PC-3 (cell line): Measurements from ENCODE around the gene TEX11. TPM values are rescaled to one million over a fixed set of nuclear protein-coding genes. Genes with fewer than 3 reads are reported as not detected.
"Not testable (repeated sequence)": the region's sequence is repeated elsewhere in the genome, so short reads cannot be mapped to it uniquely, and the experiment has no call there.

Source experiments
- ATAC-seq: fragments of 200-7000 bp; cut with Tn5 transposase; 2 replicates; pipeline ENCODE4 v1.9.1; 2020; ENCODE audit warnings: mild to moderate bottlenecking, moderate library complexity
- BruUV-seq: library from RNA; stranded (reverse); fragments of 400-500 nt; replicated peaks from 2 replicates; lab custom pipeline; 2021; lab: Mats Ljungman, UMichigan
- CTCF ChIA-PET: fragments of 300-600 bp; sonication (Branson Sonifier 250); formaldehyde crosslinking; loops from one replicate; lab custom pipeline; 2022; ENCODE audit warnings: antibody characterized with exemption; lab: Charles Lee
- POLR2A ChIA-PET: fragments of 300-600 bp; sonication (Branson Sonifier 250); formaldehyde crosslinking; loops from one replicate; lab custom pipeline; 2022; ENCODE audit warnings: antibody characterized with exemption; ENCODE audit not compliant: unreplicated experiment; lab: Charles Lee
- DNase-seq: peaks from one replicate; pipeline ENCODE4 v3.0.0-alpha.2; 2015
- H2AFZ ChIP-seq: fragments of 300-600 bp; sonication (generic); 2 replicates; pipeline ENCODE4 v1.6.0; 2016; ENCODE audit warnings: antibody characterized with exemption, low read length
- H3F3A ChIP-seq: fragments of 300-600 bp; sonication (generic); one replicate; pipeline ENCODE4 v1.6.0; 2017; ENCODE audit warnings: antibody characterized with exemption, low read length, control low read depth, mild to moderate bottlenecking; ENCODE audit not compliant: unreplicated experiment
- H3K27ac ChIP-seq: fragments of 300-600 bp; sonication (generic); 2 replicates; pipeline ENCODE4 v1.5.1; 2016; ENCODE audit warnings: mild to moderate bottlenecking, low read length
- H3K27me3 ChIP-seq: fragments of 300-600 bp; sonication (generic); 2 replicates; pipeline ENCODE4 v1.6.1; 2016; ENCODE audit warnings: low read length, mixed read lengths
- H3K36me3 ChIP-seq: fragments of 300-600 bp; sonication (generic); 2 replicates; pipeline ENCODE4 v1.6.1; 2016; ENCODE audit warnings: low read depth, mixed run types, low read length, mixed read lengths
- H3K4me1 ChIP-seq: fragments of 300-600 bp; sonication (generic); 2 replicates; pipeline ENCODE4 v1.5.1; 2016; ENCODE audit warnings: low read length; ENCODE audit not compliant: insufficient read depth
- H3K4me2 ChIP-seq: fragments of 300-600 bp; sonication (generic); 2 replicates; pipeline ENCODE4 v1.6.0; 2016; ENCODE audit warnings: low read length
- H3K4me3 ChIP-seq: fragments of 300-600 bp; sonication (generic); 2 replicates; pipeline ENCODE4 v1.5.1; 2016; ENCODE audit warnings: mild to moderate bottlenecking, low read length, mixed read lengths
- H3K79me2 ChIP-seq: fragments of 300-600 bp; sonication (generic); 2 replicates; pipeline ENCODE4 v1.6.1; 2017; ENCODE audit warnings: low read length, mixed read lengths
- H3K9ac ChIP-seq: fragments of 300-600 bp; sonication (generic); 2 replicates; pipeline ENCODE4 v1.6.0; 2016; ENCODE audit warnings: mild to moderate bottlenecking, low read length
- H3K9me2 ChIP-seq: fragments of 300-600 bp; sonication (generic); replicated peaks from 2 replicates; pipeline ENCODE4 v1.6.1; 2016; ENCODE audit warnings: mixed run types, low read length, mixed read lengths
- H3K9me3 ChIP-seq: fragments of 300-600 bp; sonication (generic); 2 replicates; pipeline ENCODE4 v1.6.1; 2016; ENCODE audit warnings: low read length, mixed read lengths
- H4K20me1 ChIP-seq: fragments of 300-600 bp; sonication (generic); 2 replicates; pipeline ENCODE4 v1.6.1; 2016; ENCODE audit warnings: low read length, mixed read lengths
- EZH2 ChIP-seq: fragments of 300-600 bp; sonication (generic); IDR thresholded peaks from one replicate; pipeline ENCODE4 v1.6.1; 2017; ENCODE audit warnings: antibody characterized with exemption, mild to moderate bottlenecking, low read length; ENCODE audit not compliant: unreplicated experiment
- EZH2phosphoT487 ChIP-seq: fragments of 300-600 bp; sonication (generic); IDR thresholded peaks from 2 replicates; pipeline ENCODE4 v1.6.1; 2018; ENCODE audit warnings: mild to moderate bottlenecking, antibody characterized with exemption, low read length, borderline replicate concordance
- intact Hi-C: fragments of 100-400 bp; cut with micrococcal nuclease; formaldehyde crosslinking; loops from 2 replicates; pipeline ENCODE4 v1.9.0; 2023
- total RNA-seq: library from RNA; depleted of rRNA; stranded (reverse); fragments of >200 nt; gene quantifications from 2 replicates; pipeline ENCODE4 v1.2.3, GENCODE V29; 2014
- TF ChIP-seq, protein P1 (sequence below): fragments of 300-600 bp; sonication (generic); conservative IDR thresholded peaks from 2 replicates; pipeline ENCODE4 v1.5.1; 2017; ENCODE audit warnings: antibody characterized with exemption, low read depth, mild to moderate bottlenecking, low read length

Gene TEX11
- total RNA-seq, 1 experiment from 2014 or later: not detected

DNA sequence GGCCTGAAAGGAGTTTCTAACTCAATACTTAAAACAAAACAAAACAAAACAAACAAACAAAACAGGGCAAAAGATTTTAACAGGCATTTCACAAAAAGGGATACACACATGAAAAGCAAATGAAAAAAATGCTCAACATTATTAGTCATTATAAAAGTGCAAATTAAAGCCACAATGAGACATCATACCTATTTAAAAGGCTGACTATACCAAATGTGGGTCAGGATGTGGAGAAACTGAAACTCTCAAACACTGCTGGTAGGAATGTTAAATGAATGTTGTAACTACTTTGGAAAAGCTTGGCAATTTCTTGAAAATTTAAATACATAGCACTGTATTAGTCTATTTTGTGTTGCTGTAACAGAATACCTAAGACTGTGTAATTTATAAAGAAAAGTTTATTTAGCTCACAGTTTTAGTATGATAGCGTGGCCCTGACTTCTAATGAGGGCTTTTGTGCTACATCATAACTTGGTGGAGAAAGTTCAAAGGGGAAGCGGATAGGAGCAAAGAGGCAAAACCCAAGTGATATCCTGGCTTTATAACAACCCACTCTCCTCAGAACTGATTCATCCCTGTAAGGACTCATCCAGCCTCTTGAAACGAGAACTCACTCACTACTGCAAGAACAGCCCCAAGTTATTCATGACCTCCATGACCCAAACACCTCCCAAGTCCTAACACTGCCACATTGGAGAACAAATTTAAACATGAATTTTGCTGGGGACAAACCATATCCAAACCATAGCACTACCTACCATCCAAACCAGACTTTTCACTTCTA, 214.0 kb downstream of the TEX11 start:
- no TSS peak for BruUV-seq
- Histone ChIP-seq H3K36me3 (no peaks in the 10 kb centered on the region), H3K4me2 (no peak overlapping the region), H3K4me1 (no peaks in the 10 kb centered on the region), H4K20me1 (no peaks in the 10 kb centered on the region), H3K9me3 (no peaks in the 10 kb centered on the region), H3K9me2 (no peaks in the 10 kb centered on the region), H3K27ac (no peak overlapping the region), H3K79me2 (no peaks in the 10 kb centered on the region), H3K9ac (no peak overlapping the region), H3F3A (no peaks in the 10 kb centered on the region), H2AFZ (no peak overlapping the region), H3K27me3 (no peaks in the 10 kb centered on the region), H3K4me3 (no peak overlapping the region)
- DNase-seq: no peak
- ChIA-PET CTCF (no interaction called here), POLR2A (no interaction called here)
- intact Hi-C loops: no loop called here
- no peak for ATAC-seq
- TF ChIP-seq, protein P1, sequence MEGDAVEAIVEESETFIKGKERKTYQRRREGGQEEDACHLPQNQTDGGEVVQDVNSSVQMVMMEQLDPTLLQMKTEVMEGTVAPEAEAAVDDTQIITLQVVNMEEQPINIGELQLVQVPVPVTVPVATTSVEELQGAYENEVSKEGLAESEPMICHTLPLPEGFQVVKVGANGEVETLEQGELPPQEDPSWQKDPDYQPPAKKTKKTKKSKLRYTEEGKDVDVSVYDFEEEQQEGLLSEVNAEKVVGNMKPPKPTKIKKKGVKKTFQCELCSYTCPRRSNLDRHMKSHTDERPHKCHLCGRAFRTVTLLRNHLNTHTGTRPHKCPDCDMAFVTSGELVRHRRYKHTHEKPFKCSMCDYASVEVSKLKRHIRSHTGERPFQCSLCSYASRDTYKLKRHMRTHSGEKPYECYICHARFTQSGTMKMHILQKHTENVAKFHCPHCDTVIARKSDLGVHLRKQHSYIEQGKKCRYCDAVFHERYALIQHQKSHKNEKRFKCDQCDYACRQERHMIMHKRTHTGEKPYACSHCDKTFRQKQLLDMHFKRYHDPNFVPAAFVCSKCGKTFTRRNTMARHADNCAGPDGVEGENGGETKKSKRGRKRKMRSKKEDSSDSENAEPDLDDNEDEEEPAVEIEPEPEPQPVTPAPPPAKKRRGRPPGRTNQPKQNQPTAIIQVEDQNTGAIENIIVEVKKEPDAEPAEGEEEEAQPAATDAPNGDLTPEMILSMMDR: no peak

DNA sequence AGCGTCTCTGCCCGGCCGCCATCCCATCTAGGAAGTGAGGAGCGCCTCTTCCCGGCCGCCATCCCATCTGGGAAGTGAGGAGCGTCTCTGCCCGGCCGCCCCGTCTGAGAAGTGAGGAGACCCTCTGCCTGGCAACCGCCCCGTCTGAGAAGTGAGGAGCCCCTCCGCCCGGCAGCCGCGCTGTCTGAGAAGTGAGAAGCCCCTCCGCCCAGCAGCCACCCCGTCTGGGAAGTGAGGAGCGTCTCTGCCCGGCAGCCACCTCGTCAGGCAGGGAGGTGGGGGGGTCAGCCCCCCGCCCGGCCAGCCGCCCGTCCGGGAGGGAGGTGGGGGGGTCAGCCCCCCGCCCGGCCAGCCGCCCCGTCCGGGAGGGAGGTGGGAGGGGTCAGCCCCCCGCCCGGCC, 229.1 kb downstream of the TEX11 start:
- BruUV-seq, H3K27ac ChIP-seq, H2AFZ ChIP-seq, H3K4me1 ChIP-seq, CTCF ChIA-PET, H3K9me3 ChIP-seq, H3K79me2 ChIP-seq, H3K27me3 ChIP-seq, H4K20me1 ChIP-seq, ATAC-seq, intact Hi-C loops, H3K9ac ChIP-seq, POLR2A ChIA-PET, DNase-seq, H3K4me3 ChIP-seq, H3K4me2 ChIP-seq, H3K36me3 ChIP-seq, H3K9me2 ChIP-seq, H3F3A ChIP-seq: not testable (repeated sequence)

DNA sequence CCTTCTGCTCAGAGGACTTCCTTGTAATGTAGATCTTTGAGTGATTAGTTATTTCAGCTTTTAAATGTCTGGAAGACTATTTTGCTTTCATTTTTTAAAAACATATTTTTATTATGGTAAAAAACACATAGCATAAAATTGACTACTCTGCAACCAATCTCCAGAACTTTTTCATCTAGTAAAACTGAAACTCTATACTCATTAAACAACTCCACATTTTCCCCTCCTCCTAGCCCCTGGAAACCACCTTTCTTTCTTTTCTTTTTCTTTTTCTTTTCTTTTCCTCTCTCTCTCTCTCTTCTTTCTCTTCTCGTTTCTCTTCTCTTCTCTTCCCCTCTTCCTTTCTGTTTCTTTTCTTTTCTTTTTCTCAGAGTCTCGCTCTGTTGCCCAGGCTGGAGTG, 233.2 kb downstream of the TEX11 start:
- no peak overlapping the region for H3K9ac ChIP-seq
- ATAC-seq (no peak), DNase-seq (no peak)
- H3K27me3 ChIP-seq: peaks cover 9% of the 10 kb centered on the region
- BruUV-seq: no TSS peak
- H3K36me3 ChIP-seq: no peaks in the 10 kb centered on the region
- H3K9me3 ChIP-seq: no peaks in the 10 kb centered on the region
- H3K79me2 ChIP-seq: no peaks in the 10 kb centered on the region
- H3K9me2 ChIP-seq: no peaks in the 10 kb centered on the region
- H3K4me2 ChIP-seq: no peak overlapping the region
- intact Hi-C loops: no loop called here
- H3F3A ChIP-seq: no peaks in the 10 kb centered on the region
- no peak overlapping the region for H3K27ac ChIP-seq
- no peak overlapping the region for H2AFZ ChIP-seq
- TF ChIP-seq EZH2phosphoT487 (no peak), EZH2 (no peak)
- TF ChIP-seq, protein P1: no peak
- H3K4me3 ChIP-seq: no peak overlapping the region
- no peaks in the 10 kb centered on the region for H4K20me1 ChIP-seq
- POLR2A ChIA-PET: no interaction called here
- CTCF ChIA-PET: no interaction called here
- no peaks in the 10 kb centered on the region for H3K4me1 ChIP-seq
